Mesenchymal stem cell (in vitro differentiated cells and primary cell): ENCODE data around the gene NETO1.

Experiments used
- DNase-seq: peaks from one replicate; pipeline ENCODE4 v3.0.0-alpha.2; 2013
- H2AFZ ChIP-seq: one replicate; pipeline ENCODE4 v1.6.1; 2013; ENCODE audit warnings: low read depth, mild to moderate bottlenecking, control low read depth, inconsistent platforms, low read length, moderate library complexity
- H2AK5ac ChIP-seq: 2 replicates; pipeline ENCODE4 v1.6.1; 2013; ENCODE audit warnings: low read length, moderate library complexity, mild to moderate bottlenecking, inconsistent platforms; ENCODE audit not compliant: severe bottlenecking
- H2BK120ac ChIP-seq: one replicate; pipeline ENCODE4 v1.6.1; 2013; ENCODE audit warnings: low read depth, mild to moderate bottlenecking, inconsistent platforms, low read length, moderate library complexity
- H2BK12ac ChIP-seq, 2 experiments: one replicate each; pipeline ENCODE4 v1.6.1; 2013; ENCODE audit warnings: inconsistent platforms in 2 of 2, low read length in 2 of 2, mild to moderate bottlenecking in 2 of 2, moderate library complexity in 2 of 2, control low read depth in 1 of 2
- H2BK15ac ChIP-seq: one replicate; pipeline ENCODE4 v1.6.1; 2013; ENCODE audit warnings: mild to moderate bottlenecking, low read depth, inconsistent platforms; ENCODE audit not compliant: poor library complexity, severe bottlenecking
- H2BK5ac ChIP-seq: 2 replicates; pipeline ENCODE4 v1.6.1; 2013; ENCODE audit warnings: low read depth, mild to moderate bottlenecking, low read length, control low read depth, inconsistent platforms; ENCODE audit not compliant: poor library complexity, severe bottlenecking
- H3K14ac ChIP-seq, 2 experiments: one replicate each; pipeline ENCODE4 v1.6.1; 2013; ENCODE audit warnings: inconsistent platforms in 2 of 2, low read length in 2 of 2, control low read depth in 1 of 2, mild to moderate bottlenecking in 1 of 2, moderate library complexity in 1 of 2
- H3K18ac ChIP-seq, 2 experiments: one replicate each; pipeline ENCODE4 v1.6.1; 2013; ENCODE audit warnings: inconsistent platforms in 2 of 2, low read length in 2 of 2, control low read depth in 1 of 2, low read depth in 1 of 2, mild to moderate bottlenecking in 1 of 2
- H3K23ac ChIP-seq, 2 experiments: one replicate each; pipeline ENCODE4 v1.6.1; 2013; ENCODE audit warnings: inconsistent platforms in 2 of 2, low read length in 2 of 2, mild to moderate bottlenecking in 2 of 2, moderate library complexity in 2 of 2, control low read depth in 1 of 2
- H3K27ac ChIP-seq: 2 replicates; pipeline ENCODE4 v1.5.1; 2013; ENCODE audit warnings: mild to moderate bottlenecking, moderate library complexity, low read length, control low read depth, inconsistent platforms; ENCODE audit not compliant: poor library complexity, severe bottlenecking
- H3K27me3 ChIP-seq, 2 experiments: 2 replicates each; pipeline versions ENCODE4 v1.6.1 to v1.7.0; 2013; ENCODE audit warnings: low read length in 2 of 2, mild to moderate bottlenecking in 2 of 2, moderate library complexity in 2 of 2, control low read depth in 1 of 2, inconsistent platforms in 1 of 2; ENCODE audit not compliant: control insufficient read depth in 1 of 2, insufficient read depth in 1 of 2
- H3K36me3 ChIP-seq, 2 experiments: 2 replicates each; pipeline versions ENCODE4 v1.6.1 to v1.7.0; 2013; ENCODE audit warnings: low read length in 2 of 2, control low read depth in 1 of 2, inconsistent platforms in 1 of 2, low read depth in 1 of 2, mild to moderate bottlenecking in 1 of 2; ENCODE audit not compliant: insufficient read depth in 2 of 2, control insufficient read depth in 1 of 2
- H3K4ac ChIP-seq, 2 experiments: one replicate each; pipeline ENCODE4 v1.6.1; 2013; ENCODE audit warnings: inconsistent platforms in 2 of 2, low read length in 2 of 2, mild to moderate bottlenecking in 2 of 2, moderate library complexity in 2 of 2, control low read depth in 1 of 2, low read depth in 1 of 2
- H3K4me1 ChIP-seq: 2 replicates; pipeline ENCODE4 v1.6.1; 2013; ENCODE audit warnings: low read depth, low read length, control low read depth; ENCODE audit not compliant: control insufficient read depth, insufficient read depth
- H3K4me2 ChIP-seq: 2 replicates; pipeline ENCODE4 v1.6.1; 2013; ENCODE audit warnings: low read length, mild to moderate bottlenecking, inconsistent platforms; ENCODE audit not compliant: poor library complexity, severe bottlenecking
- H3K4me3 ChIP-seq, 2 experiments: 2 replicates each; pipeline versions ENCODE4 v1.5.1 to v1.7.0; 2013; ENCODE audit warnings: low read length in 2 of 2, mild to moderate bottlenecking in 2 of 2, control low read depth in 1 of 2, low read depth in 1 of 2; ENCODE audit not compliant: insufficient read depth in 1 of 2
- H3K79me1 ChIP-seq: replicated peaks from 2 replicates; pipeline ENCODE4 v1.6.1; 2013; ENCODE audit warnings: mild to moderate bottlenecking, control low read depth, low read length, inconsistent platforms; ENCODE audit not compliant: poor library complexity, severe bottlenecking
- H3K9ac ChIP-seq: 2 replicates; pipeline ENCODE4 v1.7.0; 2013; ENCODE audit warnings: mild to moderate bottlenecking, low read length, moderate library complexity
- H3K9me3 ChIP-seq: 2 replicates; pipeline ENCODE4 v1.7.0; 2013; ENCODE audit warnings: mild to moderate bottlenecking, low read length; ENCODE audit not compliant: control insufficient read depth
- H4K8ac ChIP-seq: one replicate; pipeline ENCODE4 v1.6.1; 2013; ENCODE audit warnings: inconsistent platforms, mild to moderate bottlenecking, low read length, moderate library complexity
- H4K91ac ChIP-seq: one replicate; pipeline ENCODE4 v1.6.1; 2013; ENCODE audit warnings: mild to moderate bottlenecking, low read length, inconsistent platforms
- WGBS: methylation state at CpG from one replicate; pipeline ENCODE4 v1.1.7; 2013; ENCODE audit warnings: mixed read lengths; 5-methylcytosine and 5-hydroxymethylcytosine counted together

Gene NETO1

DNA sequence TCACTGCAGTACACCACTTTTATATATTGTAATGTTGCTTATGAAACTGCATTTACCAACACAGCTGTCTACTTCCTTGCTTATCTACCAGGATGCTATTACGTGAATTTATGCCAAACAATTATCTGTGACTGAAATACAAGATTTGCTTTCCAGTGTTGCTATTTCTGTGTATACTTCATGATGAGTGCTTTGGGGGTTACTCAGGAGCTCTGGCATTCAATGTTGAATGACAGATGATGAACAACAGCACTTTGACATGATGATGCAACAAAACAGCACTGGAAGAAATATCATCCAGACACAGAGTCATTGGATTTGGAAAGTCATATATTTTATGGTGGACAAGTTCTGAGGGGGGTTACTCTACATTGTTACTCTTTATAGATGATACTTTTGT lies 125.8 kb downstream of the NETO1 start:
- H2AK5ac ChIP-seq = no peak overlapping the region
- no peak overlapping the region for H3K14ac ChIP-seq
- H2BK120ac ChIP-seq = no peak overlapping the region
- no peak overlapping the region for H2BK15ac ChIP-seq
- no peak overlapping the region for H3K18ac ChIP-seq
- no peaks in the 10 kb centered on the region for H3K27me3 ChIP-seq
- no peaks in the 10 kb centered on the region for H3K4me1 ChIP-seq
- H3K4me3 ChIP-seq = no peak overlapping the region
- H3K27ac ChIP-seq = no peak overlapping the region
- no peak overlapping the region for H3K4me2 ChIP-seq
- 50% methylated on average over 1 of the region's 1 CpG for WGBS
- H3K4ac ChIP-seq = no peak overlapping the region
- no peak overlapping the region for H4K91ac ChIP-seq
- H3K36me3 ChIP-seq = no peaks in the 10 kb centered on the region
- no peaks in the 10 kb centered on the region for H3K79me1 ChIP-seq
- peak; percentile 55 for DNase-seq
- H3K23ac ChIP-seq = no peak overlapping the region
- no peak overlapping the region for H2BK12ac ChIP-seq
- no peak overlapping the region for H2BK5ac ChIP-seq
- H3K9ac ChIP-seq = no peak overlapping the region
- H3K9me3 ChIP-seq = no peaks in the 10 kb centered on the region
- H4K8ac ChIP-seq = no peak overlapping the region
- no peak overlapping the region for H2AFZ ChIP-seq

DNA sequence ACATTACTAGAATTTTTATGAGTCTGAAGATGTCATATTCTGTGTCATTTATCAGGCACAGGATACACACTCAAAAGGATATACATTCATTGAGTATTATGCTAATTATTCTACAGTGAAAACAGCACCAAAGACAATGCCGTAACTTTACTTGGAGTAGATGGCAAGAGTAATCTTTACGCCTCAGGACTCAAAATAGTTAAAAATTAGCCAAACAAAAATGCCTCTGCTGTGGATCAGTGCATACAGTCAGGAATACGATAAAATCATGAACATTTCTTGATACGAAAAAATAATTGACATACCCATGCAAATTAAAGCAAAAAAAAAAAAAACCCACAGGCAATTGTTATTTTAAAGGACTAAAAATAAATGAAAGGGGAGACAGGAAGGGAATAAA lies 129.7 kb downstream of the NETO1 start:
- Histone ChIP-seq H2BK5ac (no peak overlapping the region), H3K27ac (no peak overlapping the region), H3K9ac (no peak overlapping the region), H3K18ac (no peak overlapping the region), H3K79me1 (no peaks in the 10 kb centered on the region), H4K91ac (no peak overlapping the region), H3K4me1 (no peaks in the 10 kb centered on the region), H3K9me3 (no peaks in the 10 kb centered on the region), H3K23ac (no peak overlapping the region), H3K36me3 (no peaks in the 10 kb centered on the region), H3K4me3 (no peak overlapping the region), H2BK15ac (no peak overlapping the region), H3K4me2 (no peak overlapping the region), H2AK5ac (no peak overlapping the region), H4K8ac (no peak overlapping the region), H2BK12ac (no peak overlapping the region), H2AFZ (no peak overlapping the region), H3K27me3 (no peaks in the 10 kb centered on the region), H2BK120ac (no peak overlapping the region), H3K14ac (no peak overlapping the region), H3K4ac (no peak overlapping the region)
- WGBS = 100% methylated on average over 2 of the region's 4 CpGs
- DNase-seq = no peak

DNA sequence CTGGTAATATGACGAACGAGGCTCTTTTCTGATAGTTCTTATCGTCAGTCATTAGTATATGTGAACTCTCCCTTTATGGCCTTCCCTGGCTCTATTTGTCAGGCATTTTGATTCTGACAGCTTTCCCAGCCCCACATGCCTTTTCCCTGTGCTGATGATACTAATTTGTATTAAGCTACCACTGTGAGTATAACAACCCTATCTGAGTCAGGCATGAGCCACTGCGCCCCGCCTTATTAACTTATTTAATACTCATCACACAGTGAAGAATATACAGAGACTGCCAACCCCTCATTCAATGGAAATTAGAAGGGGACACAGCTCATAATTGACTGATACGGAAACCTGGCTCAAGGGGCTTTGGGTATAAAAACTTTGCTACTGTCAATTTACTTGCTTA lies 140.0 kb downstream of the NETO1 start:
- Histone ChIP-seq H3K4me1 (no peaks in the 10 kb centered on the region), H3K27me3 (no peaks in the 10 kb centered on the region), H2BK5ac (no peak overlapping the region), H4K91ac (no peak overlapping the region), H3K23ac (no peak overlapping the region), H3K79me1 (no peaks in the 10 kb centered on the region), H3K9me3 (peaks cover 12% of the 10 kb centered on the region), H4K8ac (no peak overlapping the region), H3K4ac (no peak overlapping the region), H2AFZ (no peak overlapping the region), H3K9ac (no peak overlapping the region), H2BK120ac (no peak overlapping the region), H3K4me3 (no peak overlapping the region), H3K36me3 (no peaks in the 10 kb centered on the region), H2BK15ac (no peak overlapping the region), H2BK12ac (no peak overlapping the region), H3K4me2 (no peak overlapping the region), H3K27ac (no peak overlapping the region), H3K14ac (no peak overlapping the region), H3K18ac (no peak overlapping the region), H2AK5ac (no peak overlapping the region)
- WGBS = 96% methylated on average over 6 of the region's 6 CpGs
- DNase-seq = no peak

DNA sequence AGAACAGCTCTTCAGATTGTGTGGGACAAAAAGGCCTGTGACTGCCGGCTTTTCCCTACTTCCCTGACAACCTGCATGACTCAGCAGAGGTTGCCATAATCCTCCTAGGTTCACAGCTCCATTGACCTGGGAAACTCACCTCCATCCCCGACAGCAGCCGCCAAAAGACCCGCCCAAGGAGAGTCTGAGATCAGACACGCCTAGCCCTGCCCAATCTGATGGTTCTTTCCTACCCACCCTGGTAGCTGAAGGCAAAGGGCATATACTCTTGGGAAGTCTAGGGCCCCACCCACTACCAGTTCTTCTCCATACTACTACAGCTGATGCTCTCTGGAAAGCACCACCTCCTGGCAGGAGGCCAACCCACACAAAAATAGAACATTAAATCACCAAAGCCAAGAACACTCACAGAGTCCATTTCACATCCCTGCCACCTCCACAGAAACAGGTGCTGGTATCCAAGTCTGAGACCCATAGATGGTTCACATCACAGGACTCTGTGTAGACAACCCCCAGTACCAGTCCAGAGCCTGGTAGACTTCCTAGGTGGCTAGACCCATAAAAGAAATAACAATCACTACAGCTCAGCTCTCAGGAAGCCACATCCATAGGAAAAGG lies 140.6 kb downstream of the NETO1 start:
- no peak overlapping the region for H3K23ac ChIP-seq
- no peak overlapping the region for H2BK5ac ChIP-seq
- H3K9me3 ChIP-seq = peaks cover 12% of the 10 kb centered on the region
- H3K18ac ChIP-seq = no peak overlapping the region
- no peak overlapping the region for H2BK12ac ChIP-seq
- no peak for DNase-seq
- H2BK15ac ChIP-seq = no peak overlapping the region
- no peak overlapping the region for H4K91ac ChIP-seq
- no peaks in the 10 kb centered on the region for H3K79me1 ChIP-seq
- H4K8ac ChIP-seq = no peak overlapping the region
- no peak overlapping the region for H3K14ac ChIP-seq
- no peak overlapping the region for H3K9ac ChIP-seq
- no peak overlapping the region for H3K4me3 ChIP-seq
- no peaks in the 10 kb centered on the region for H3K27me3 ChIP-seq
- no peak overlapping the region for H3K27ac ChIP-seq
- H3K4ac ChIP-seq = no peak overlapping the region
- H3K4me2 ChIP-seq = no peak overlapping the region
- no peak overlapping the region for H2AK5ac ChIP-seq
- H3K4me1 ChIP-seq = no peaks in the 10 kb centered on the region
- WGBS = 82% methylated on average over 5 of the region's 5 CpGs
- no peak overlapping the region for H2BK120ac ChIP-seq
- H3K36me3 ChIP-seq = no peaks in the 10 kb centered on the region
- H2AFZ ChIP-seq = no peak overlapping the region
